SJSA1 (cell line): ENCODE results near the gene CYSTM1. TPM values are rescaled to one million over a fixed set of nuclear protein-coding genes. Genes with fewer than 3 reads are reported as not detected.
A peak's percentile ranks its signal among the peaks of the same experiment; 100 is the strongest.
"Not testable (repeated sequence)": the region's sequence is repeated elsewhere in the genome, so short reads cannot be mapped to it uniquely, and the experiment has no call there.

Experiments
- DNase-seq, 2 experiments: peaks; one replicate each; pipeline ENCODE4 v3.0.0-alpha.2; 2015 to 2020; ENCODE audit warnings: low spot score in 2 of 2, low read depth in 1 of 2
- H3K27ac ChIP-seq: fragments of 250-450 bp; sonication (Bioruptor Pico); 2 replicates; pipeline ENCODE4 v1.5.1; 2020; ENCODE audit warnings: mild to moderate bottlenecking, moderate library complexity
- H3K27me3 ChIP-seq: fragments of 250-450 bp; sonication (Bioruptor Pico); replicated peaks from 2 replicates; pipeline ENCODE4 v1.5.1; 2020; ENCODE audit warnings: mild to moderate bottlenecking, moderate library complexity
- H3K36me3 ChIP-seq: fragments of 250-450 bp; sonication (Bioruptor Pico); 2 replicates; pipeline ENCODE4 v1.5.1; 2020; ENCODE audit warnings: mild to moderate bottlenecking
- H3K4me1 ChIP-seq: fragments of 250-450 bp; sonication (Bioruptor Pico); replicated peaks from 2 replicates; pipeline ENCODE4 v1.6.1; 2021; ENCODE audit warnings: mild to moderate bottlenecking
- H3K4me3 ChIP-seq: fragments of 250-450 bp; sonication (Bioruptor Pico); 2 replicates; pipeline ENCODE4 v1.5.1; 2020; ENCODE audit warnings: mild to moderate bottlenecking
- H3K9me3 ChIP-seq: fragments of 250-450 bp; sonication (Bioruptor Pico); replicated peaks from 2 replicates; pipeline ENCODE4 v1.5.1; 2020; ENCODE audit warnings: mild to moderate bottlenecking
- total RNA-seq: library from RNA; depleted of rRNA; stranded (reverse); fragments of >200 nt; shearing (Covaris generic); gene quantifications from 2 replicates; pipeline ENCODE4 v1.2.3, GENCODE V29; 2014

Gene CYSTM1
- total RNA-seq, 1 experiment from 2014 or later = 17.5 TPM

- no peaks in the 10 kb centered on the region for H3K36me3 ChIP-seq
- no peaks in the 10 kb centered on the region for H3K9me3 ChIP-seq
- H3K27ac ChIP-seq = no peak overlapping the region
- H3K27me3 ChIP-seq = no peaks in the 10 kb centered on the region
- H3K4me3 ChIP-seq = no peak overlapping the region
- H3K4me1 ChIP-seq = no peaks in the 10 kb centered on the region
- DNase-seq = no peak
Observed at GRCh38 chr5:140192715-140193430, 17.9 kb downstream of the CYSTM1 start.

DNA sequence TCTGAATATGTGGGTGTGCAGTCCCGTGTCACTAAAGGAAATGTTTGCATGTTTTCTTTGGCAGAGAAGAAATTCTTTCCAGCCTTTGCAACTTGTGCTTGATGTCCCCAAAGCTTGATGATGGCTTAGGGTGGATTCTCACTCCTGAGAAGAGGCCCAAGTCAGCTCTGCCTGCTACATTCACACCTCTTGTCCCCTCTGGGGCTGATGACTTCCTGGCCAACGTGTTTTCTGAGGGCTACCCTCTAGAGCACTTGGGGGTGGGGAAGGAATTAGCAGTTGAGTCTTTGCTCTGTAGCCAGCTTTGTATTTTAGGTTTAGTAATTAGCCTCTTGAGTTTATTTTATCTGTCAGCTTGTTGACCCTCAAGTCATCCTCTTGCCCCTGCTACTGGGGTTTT lies 19.7 kb downstream of the CYSTM1 start:
- no peaks in the 10 kb centered on the region for H3K27me3 ChIP-seq
- no peaks in the 10 kb centered on the region for H3K4me1 ChIP-seq
- H3K27ac ChIP-seq = no peak overlapping the region

DNA sequence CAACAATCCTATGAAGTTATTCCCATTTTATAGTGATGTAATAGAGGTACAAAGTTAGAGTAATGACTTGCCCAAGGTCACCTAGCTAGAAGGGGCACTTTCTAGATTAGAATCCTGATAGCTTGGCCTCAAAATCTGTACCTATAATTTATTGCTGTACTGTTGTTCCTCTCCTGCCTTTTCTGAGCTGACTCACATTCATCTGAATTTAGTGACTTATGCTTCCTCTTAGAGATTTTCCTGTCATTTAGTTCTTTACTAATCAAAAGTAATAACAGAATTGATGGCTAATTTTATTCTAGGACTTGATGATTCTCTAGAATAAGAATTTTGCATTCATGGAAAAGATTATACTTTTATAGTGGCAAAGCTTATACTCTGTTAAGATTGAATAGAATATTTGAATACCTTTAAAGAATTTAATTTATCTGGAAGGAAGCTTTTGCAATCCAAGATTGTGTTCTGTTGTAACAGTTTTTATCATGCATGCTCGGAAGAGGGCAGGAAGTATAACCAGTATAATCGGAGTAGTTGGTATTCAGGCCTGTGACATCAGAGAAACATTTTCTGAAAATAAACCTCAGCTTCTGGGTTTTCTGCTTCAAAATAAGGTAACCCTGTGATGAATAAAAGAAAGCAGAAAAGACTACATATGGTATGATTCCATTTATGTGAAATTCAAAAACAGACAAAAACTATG lies 21.3 kb downstream of the CYSTM1 start:
- H3K27me3 ChIP-seq = no peaks in the 10 kb centered on the region
- no peak for DNase-seq

More for the DNA sequence above, 19.7 kb downstream of the CYSTM1 start:
- no peaks in the 10 kb centered on the region for H3K36me3 ChIP-seq
- no peak for DNase-seq
- no peak overlapping the region for H3K4me3 ChIP-seq
- H3K9me3 ChIP-seq = no peaks in the 10 kb centered on the region

GRCh38 chr5:140197023-140197422 lies 22.0 kb downstream of the CYSTM1 start:
- no peaks in the 10 kb centered on the region for H3K27me3 ChIP-seq
- H3K9me3 ChIP-seq = no peaks in the 10 kb centered on the region
- no peak overlapping the region for H3K27ac ChIP-seq
- H3K4me3 ChIP-seq = no peak overlapping the region
- H3K4me1 ChIP-seq = peaks cover 1% of the 10 kb centered on the region
- no peaks in the 10 kb centered on the region for H3K36me3 ChIP-seq
- DNase-seq = no peak

More for the DNA sequence above, 21.3 kb downstream of the CYSTM1 start:
- no peak overlapping the region for H3K27ac ChIP-seq
- H3K9me3 ChIP-seq = no peaks in the 10 kb centered on the region
- H3K4me3 ChIP-seq = no peak overlapping the region
- no peaks in the 10 kb centered on the region for H3K4me1 ChIP-seq
- H3K36me3 ChIP-seq = no peaks in the 10 kb centered on the region

- not testable (repeated sequence) for H3K27me3 ChIP-seq
Observed at GRCh38 chr5:140198915-140199314, 23.9 kb downstream of the CYSTM1 start.

DNA sequence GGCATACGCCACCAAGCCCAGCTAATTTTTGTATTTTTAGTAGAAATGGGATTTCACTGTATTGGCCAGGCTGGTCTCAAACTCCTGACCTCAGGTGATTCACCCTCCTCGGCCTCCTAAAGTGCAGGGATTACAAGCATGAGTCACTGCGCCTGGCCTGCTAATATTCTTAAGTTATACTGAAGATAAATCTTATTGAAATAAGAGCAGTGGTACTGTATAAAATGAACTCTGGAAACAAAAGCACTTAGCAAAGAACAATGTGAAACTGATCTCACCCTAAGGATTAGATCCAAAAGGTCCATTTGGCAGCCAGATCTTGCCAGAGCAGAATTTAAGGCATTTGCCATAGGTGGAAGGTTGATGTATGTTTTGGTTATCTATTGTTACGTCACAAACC lies 27.1 kb downstream of the CYSTM1 start:
- DNase-seq = no peak
- H3K4me1 ChIP-seq = peaks cover 6% of the 10 kb centered on the region
- no peak overlapping the region for H3K4me3 ChIP-seq
- no peaks in the 10 kb centered on the region for H3K36me3 ChIP-seq
- H3K9me3 ChIP-seq = no peaks in the 10 kb centered on the region
- H3K27me3 ChIP-seq = no peaks in the 10 kb centered on the region
- H3K27ac ChIP-seq = no peak overlapping the region

More at GRCh38 chr5:140198915-140199314, 23.9 kb downstream of the CYSTM1 start:
- not testable (repeated sequence) for H3K27ac ChIP-seq, H3K9me3 ChIP-seq, H3K4me1 ChIP-seq, DNase-seq, H3K36me3 ChIP-seq, H3K4me3 ChIP-seq

DNA sequence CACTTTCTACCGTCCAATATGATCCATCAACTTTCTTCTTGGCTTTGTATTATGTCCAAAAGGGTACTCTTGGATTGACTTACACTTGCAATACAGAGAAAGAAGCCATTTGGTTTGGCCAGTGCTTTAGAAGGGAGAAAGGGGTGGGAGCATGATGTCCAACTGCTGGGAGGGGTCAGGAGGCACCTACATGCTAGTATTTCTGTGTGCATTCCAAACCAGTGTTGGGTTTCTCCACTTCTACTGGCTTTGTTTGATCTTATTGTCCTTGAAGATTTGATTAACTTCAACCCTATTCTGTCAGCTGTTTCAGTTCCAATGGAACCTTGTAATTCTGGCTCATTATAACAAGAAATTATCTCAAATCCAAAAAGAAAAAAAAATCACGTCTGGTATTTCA lies 27.6 kb downstream of the CYSTM1 start:
- Histone ChIP-seq H3K27me3 (no peaks in the 10 kb centered on the region), H3K36me3 (no peaks in the 10 kb centered on the region), H3K4me1 (peaks cover 6% of the 10 kb centered on the region), H3K27ac (no peak overlapping the region), H3K9me3 (no peaks in the 10 kb centered on the region), H3K4me3 (no peak overlapping the region)
- DNase-seq = no peak

DNA sequence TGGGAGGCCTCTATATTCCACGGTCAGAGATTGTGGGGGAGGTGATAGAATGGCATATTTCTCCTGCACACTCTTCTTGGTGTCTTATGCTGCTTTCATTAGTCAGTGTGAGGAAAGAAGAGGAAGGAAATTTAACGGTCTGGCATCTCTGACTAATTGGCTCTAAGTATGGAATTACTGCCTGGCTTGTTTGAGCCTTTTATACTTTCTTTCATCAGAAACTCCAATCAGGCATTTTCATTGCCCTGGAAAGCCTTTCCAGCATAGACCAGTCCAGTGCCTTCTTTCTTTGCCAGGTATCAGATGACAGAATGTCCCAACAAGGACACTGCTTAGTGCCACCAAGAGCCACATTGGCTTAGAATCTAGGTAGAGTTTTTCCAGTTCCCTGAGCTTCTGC lies 30.2 kb downstream of the CYSTM1 start:
- Histone ChIP-seq H3K27me3 (no peaks in the 10 kb centered on the region), H3K4me3 (no peak overlapping the region), H3K9me3 (no peaks in the 10 kb centered on the region), H3K4me1 (peaks cover 6% of the 10 kb centered on the region), H3K27ac (no peak overlapping the region), H3K36me3 (no peaks in the 10 kb centered on the region)
- no peak for DNase-seq

DNA sequence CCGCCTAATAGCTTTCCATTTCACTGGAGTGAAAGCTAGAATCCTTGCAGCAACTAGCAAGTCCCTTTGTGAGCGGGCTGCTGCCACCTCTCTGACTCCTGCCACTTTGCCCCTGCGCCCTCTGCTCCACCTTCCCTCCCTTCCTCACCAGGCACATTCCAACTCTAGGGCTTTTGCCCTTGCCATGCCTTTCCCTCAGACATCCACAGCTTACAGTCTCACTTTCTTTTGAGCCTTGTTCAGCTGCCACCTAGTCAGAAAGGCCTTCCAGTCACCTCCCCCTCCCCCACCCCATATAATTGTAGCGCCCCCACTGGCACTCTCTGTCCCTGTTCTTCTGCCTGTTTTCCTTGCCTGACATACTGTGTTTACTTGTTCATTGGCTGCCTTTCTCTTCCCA lies 31.0 kb downstream of the CYSTM1 start:
- DNase-seq = no peak
- Histone ChIP-seq H3K27me3 (no peaks in the 10 kb centered on the region), H3K4me1 (peaks cover 6% of the 10 kb centered on the region), H3K9me3 (no peaks in the 10 kb centered on the region), H3K4me3 (no peak overlapping the region), H3K36me3 (no peaks in the 10 kb centered on the region), H3K27ac (no peak overlapping the region)

GRCh38 chr5:140207250-140207964 lies 32.4 kb downstream of the CYSTM1 start:
- Histone ChIP-seq H3K4me3 (no peak overlapping the region), H3K4me1 (peaks cover under 1% of the 10 kb centered on the region), H3K27me3 (no peaks in the 10 kb centered on the region), H3K9me3 (no peaks in the 10 kb centered on the region), H3K36me3 (no peaks in the 10 kb centered on the region), H3K27ac (no peak overlapping the region)
- DNase-seq = no peak

DNA sequence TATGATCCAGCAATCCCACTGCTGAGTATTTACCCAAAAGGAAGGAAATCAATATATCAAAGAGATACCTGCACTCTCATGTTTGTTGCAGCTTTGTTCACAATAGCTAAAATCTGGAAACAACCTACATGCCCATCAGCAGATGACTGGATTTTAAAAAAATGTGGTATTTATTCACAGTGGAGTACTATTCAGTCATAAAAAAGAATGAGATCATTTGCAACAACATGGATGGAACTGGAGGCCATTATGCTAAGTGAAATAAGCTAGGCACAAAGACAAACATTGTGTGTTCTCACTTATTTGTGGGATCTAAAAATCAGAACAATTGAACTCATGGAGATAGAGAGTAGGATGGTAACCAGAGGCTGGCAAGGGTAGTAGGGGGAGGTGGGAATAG lies 33.1 kb downstream of the CYSTM1 start:
- H3K27me3 ChIP-seq = no peaks in the 10 kb centered on the region
- no peaks in the 10 kb centered on the region for H3K4me1 ChIP-seq
- H3K9me3 ChIP-seq = no peaks in the 10 kb centered on the region
- no peaks in the 10 kb centered on the region for H3K36me3 ChIP-seq
- H3K27ac ChIP-seq = no peak overlapping the region
- no peak for DNase-seq
- no peak overlapping the region for H3K4me3 ChIP-seq

DNA sequence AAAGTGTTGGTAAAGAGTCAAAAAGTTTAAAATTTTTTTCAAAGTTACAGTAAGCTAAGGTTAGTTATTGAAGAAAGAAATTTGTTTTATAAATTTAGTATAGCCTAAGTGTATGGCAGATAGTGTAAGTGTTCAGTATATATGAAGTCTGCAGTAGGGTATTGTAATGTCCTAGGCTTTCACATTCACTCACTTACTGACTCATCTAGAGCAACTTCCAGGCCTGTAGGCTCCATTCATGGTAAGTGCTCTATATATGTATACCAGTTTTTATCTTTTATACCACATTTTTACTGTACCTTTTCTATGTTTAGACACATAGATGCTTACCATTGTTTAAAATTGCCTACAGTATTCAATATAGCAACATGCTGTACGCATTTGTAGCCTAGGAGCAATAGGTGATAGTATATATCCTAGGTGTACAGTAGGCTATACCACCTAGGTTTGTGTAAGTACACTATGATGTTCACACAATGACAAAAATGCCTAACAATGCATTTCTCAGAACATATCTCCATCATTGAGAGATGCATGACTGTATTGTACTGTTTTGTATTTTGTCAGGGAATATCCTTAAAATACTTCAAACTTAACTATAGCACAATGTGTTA lies 38.5 kb downstream of the CYSTM1 start:
- Histone ChIP-seq H3K4me3 (no peak overlapping the region), H3K27me3 (no peaks in the 10 kb centered on the region), H3K9me3 (no peaks in the 10 kb centered on the region), H3K4me1 (peaks cover 5% of the 10 kb centered on the region; the same call in 1 of the 2 replicates), H3K27ac (no peak overlapping the region), H3K36me3 (no peaks in the 10 kb centered on the region)
- DNase-seq = no peak

DNA sequence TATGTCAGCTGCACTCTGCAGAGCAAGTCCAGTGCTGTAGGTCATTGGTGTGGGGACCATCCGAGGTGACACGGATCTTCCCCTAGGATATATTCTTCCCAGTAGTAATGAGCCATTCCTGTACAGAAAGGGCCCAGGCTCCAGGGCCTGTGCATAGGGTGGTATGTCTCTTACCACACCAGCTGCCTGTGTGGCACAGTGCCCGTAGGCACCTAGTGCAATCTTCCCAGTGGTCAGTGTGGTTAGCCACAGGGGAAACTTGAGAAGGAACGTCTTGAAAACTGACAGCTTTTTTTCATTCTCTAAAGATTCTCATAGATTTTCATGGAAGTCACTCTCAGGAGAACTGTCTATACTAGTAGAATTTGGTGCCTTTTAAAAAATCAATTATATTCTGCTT lies 39.8 kb downstream of the CYSTM1 start:
- H3K27ac ChIP-seq = no peak overlapping the region
- peak; percentile 32 to 59 for DNase-seq
- H3K27me3 ChIP-seq = no peaks in the 10 kb centered on the region
- H3K9me3 ChIP-seq = no peaks in the 10 kb centered on the region
- H3K4me3 ChIP-seq = no peak overlapping the region
- H3K4me1 ChIP-seq = peaks cover 6% of the 10 kb centered on the region
- no peaks in the 10 kb centered on the region for H3K36me3 ChIP-seq

- peaks cover 10% of the 10 kb centered on the region for H3K4me1 ChIP-seq
- no peaks in the 10 kb centered on the region for H3K36me3 ChIP-seq
- no peak overlapping the region for H3K27ac ChIP-seq
- no peak for DNase-seq
- no peaks in the 10 kb centered on the region for H3K9me3 ChIP-seq
- no peak overlapping the region for H3K4me3 ChIP-seq
- no peaks in the 10 kb centered on the region for H3K27me3 ChIP-seq
Observed at GRCh38 chr5:140215276-140215675, 40.3 kb downstream of the CYSTM1 start.
